IPS-15b (cell line): ENCODE results near the gene GLP1R.

ENCODE experiments used
- H3K27me3 ChIP-seq: one replicate; pipeline ENCODE4 v1.6.1; 2013; ENCODE audit warnings: low read length; ENCODE audit not compliant: control insufficient read depth, insufficient read depth
- H3K36me3 ChIP-seq: one replicate; pipeline ENCODE4 v1.6.1; 2013; ENCODE audit warnings: low read length; ENCODE audit not compliant: control insufficient read depth, insufficient read depth
- H3K4me1 ChIP-seq: one replicate; pipeline ENCODE4 v1.6.1; 2013; ENCODE audit warnings: mild to moderate bottlenecking, low read length; ENCODE audit not compliant: control insufficient read depth, insufficient read depth
- H3K4me3 ChIP-seq: one replicate; pipeline ENCODE4 v1.5.1; 2013; ENCODE audit warnings: low read depth, low read length
- H3K9ac ChIP-seq: one replicate; pipeline ENCODE4 v1.6.1; 2013; ENCODE audit warnings: low read depth, mild to moderate bottlenecking, low read length
- H3K9me3 ChIP-seq: one replicate; pipeline ENCODE4 v1.6.1; 2013; ENCODE audit warnings: mild to moderate bottlenecking, low read length; ENCODE audit not compliant: control insufficient read depth, insufficient read depth

GLP1R gene

GRCh38 chr6:39047434-39048327 lies 900 bp upstream of the GLP1R start:
- Histone ChIP-seq H3K27me3 (peaks cover 38% of the 10 kb centered on the region), H3K4me1 (peaks cover 2% of the 10 kb centered on the region), H3K36me3 (no peaks in the 10 kb centered on the region), H3K9me3 (no peaks in the 10 kb centered on the region), H3K4me3 (peak overlapping the region; percentile 52), H3K9ac (no peak overlapping the region)

GRCh38 chr6:39049575-39050283 lies 1.1 kb downstream of the GLP1R start:
- no peaks in the 10 kb centered on the region for H3K9me3 ChIP-seq
- no peaks in the 10 kb centered on the region for H3K36me3 ChIP-seq
- H3K9ac ChIP-seq = no peak overlapping the region
- H3K27me3 ChIP-seq = peaks cover 38% of the 10 kb centered on the region
- peak overlapping the region; percentile 52 for H3K4me3 ChIP-seq
- H3K4me1 ChIP-seq = peaks cover 9% of the 10 kb centered on the region

- H3K9me3 ChIP-seq = no peaks in the 10 kb centered on the region
- H3K9ac ChIP-seq = no peak overlapping the region
- H3K36me3 ChIP-seq = no peaks in the 10 kb centered on the region
- H3K4me1 ChIP-seq = peaks cover 9% of the 10 kb centered on the region
- no peak overlapping the region for H3K4me3 ChIP-seq
- H3K27me3 ChIP-seq = peaks cover 38% of the 10 kb centered on the region
Observed at GRCh38 chr6:39050453-39051112, 2.0 kb downstream of the GLP1R start.

- Histone ChIP-seq H3K9me3 (no peaks in the 10 kb centered on the region), H3K4me3 (no peak overlapping the region), H3K9ac (no peak overlapping the region), H3K36me3 (no peaks in the 10 kb centered on the region), H3K27me3 (peaks cover 35% of the 10 kb centered on the region), H3K4me1 (peaks cover 9% of the 10 kb centered on the region)
Observed at GRCh38 chr6:39051399-39052122, 3.0 kb downstream of the GLP1R start.

- Histone ChIP-seq H3K4me1 (peaks cover 9% of the 10 kb centered on the region), H3K9me3 (no peaks in the 10 kb centered on the region), H3K36me3 (no peaks in the 10 kb centered on the region), H3K27me3 (peaks cover 20% of the 10 kb centered on the region), H3K9ac (no peak overlapping the region), H3K4me3 (no peak overlapping the region)
Observed at GRCh38 chr6:39053016-39053624, 4.5 kb downstream of the GLP1R start.

- H3K4me1 ChIP-seq = peaks cover 9% of the 10 kb centered on the region
Observed at GRCh38 chr6:39053854-39054576, 5.4 kb downstream of the GLP1R start.

GRCh38 chr6:39054577-39055142 lies 6.1 kb downstream of the GLP1R start:
- Histone ChIP-seq H3K9ac (no peak overlapping the region), H3K36me3 (no peaks in the 10 kb centered on the region), H3K4me1 (peaks cover 8% of the 10 kb centered on the region), H3K9me3 (no peaks in the 10 kb centered on the region), H3K4me3 (no peak overlapping the region), H3K27me3 (peaks cover 9% of the 10 kb centered on the region)

More at GRCh38 chr6:39053854-39054576, 5.4 kb downstream of the GLP1R start:
- Histone ChIP-seq H3K9me3 (no peaks in the 10 kb centered on the region), H3K36me3 (no peaks in the 10 kb centered on the region), H3K27me3 (peaks cover 16% of the 10 kb centered on the region), H3K4me3 (no peak overlapping the region), H3K9ac (no peak overlapping the region)

- H3K9me3 ChIP-seq = no peaks in the 10 kb centered on the region
- no peak overlapping the region for H3K4me3 ChIP-seq
- peaks cover 7% of the 10 kb centered on the region for H3K4me1 ChIP-seq
- no peaks in the 10 kb centered on the region for H3K36me3 ChIP-seq
- no peak overlapping the region for H3K9ac ChIP-seq
- H3K27me3 ChIP-seq = peaks cover 2% of the 10 kb centered on the region
Observed at GRCh38 chr6:39055661-39056060, 7.1 kb downstream of the GLP1R start.

GRCh38 chr6:39056191-39056590 lies 7.6 kb downstream of the GLP1R start:
- Histone ChIP-seq H3K36me3 (no peaks in the 10 kb centered on the region), H3K9ac (no peak overlapping the region), H3K4me1 (peaks cover 7% of the 10 kb centered on the region), H3K4me3 (no peak overlapping the region), H3K9me3 (no peaks in the 10 kb centered on the region), H3K27me3 (peaks cover 2% of the 10 kb centered on the region)

GRCh38 chr6:39056681-39057080 lies 8.1 kb downstream of the GLP1R start:
- H3K27me3 ChIP-seq = no peaks in the 10 kb centered on the region
- peaks cover 7% of the 10 kb centered on the region for H3K4me1 ChIP-seq
- H3K9ac ChIP-seq = no peak overlapping the region

More at GRCh38 chr6:39056681-39057080, 8.1 kb downstream of the GLP1R start:
- Histone ChIP-seq H3K9me3 (no peaks in the 10 kb centered on the region), H3K36me3 (no peaks in the 10 kb centered on the region), H3K4me3 (no peak overlapping the region)
